Right lobe of liver (tissue), 6 donors: ENCODE results near the gene GPR183. TPM values are rescaled to one million over a fixed set of nuclear protein-coding genes. Genes with fewer than 3 reads are reported as not detected.

Experiments
- ATAC-seq, 4 donors: fragments of 200-7000 bp; cut with Tn5 transposase; one replicate each; pipeline ENCODE4 v1.9.1; 2020; ENCODE audit warnings: mild to moderate bottlenecking in 4 of 4, moderate library complexity in 4 of 4
- DNase-seq, 3 donors: peaks; one replicate each; pipeline ENCODE4 v3.0.0-alpha.2; 2020
- H3K27ac ChIP-seq, 3 donors: fragments of 200-600 bp; one replicate each; pipeline ENCODE4 v1.8.0; 2022
- H3K27me3 ChIP-seq, 2 donors: fragments of 200-600 bp; one replicate each; pipeline ENCODE4 v1.8.0; 2022
- H3K36me3 ChIP-seq, 4 donors: fragments of 200-600 bp; sonication (generic) in 1 of 4; one replicate each; pipeline versions ENCODE4 v1.5.1 to v1.8.0; 2017 to 2022; ENCODE audit warnings: control low read depth in 1 of 4
- H3K4me1 ChIP-seq, 4 donors: fragments of 200-600 bp; sonication (generic) in 1 of 4; one replicate each; pipeline versions ENCODE4 v1.5.1 to v1.8.0; 2017 to 2022; ENCODE audit warnings: control low read depth in 1 of 4
- H3K4me3 ChIP-seq, 3 donors: fragments of 200-600 bp; one replicate each; pipeline ENCODE4 v1.8.0; 2022
- H3K9me3 ChIP-seq, 4 donors: fragments of 200-600 bp; sonication (generic) in 1 of 4; one replicate each; pipeline versions ENCODE4 v1.5.1 to v1.8.0; 2017 to 2022; ENCODE audit warnings: control low read depth in 1 of 4
- POLR2A ChIP-seq: fragments of 450-650 bp; IDR thresholded peaks from one replicate; pipeline ENCODE4 v1.6.1; 2017; ENCODE audit warnings: antibody characterized with exemption, mild to moderate bottlenecking
- WGBS: methylation state at CpG from one replicate; pipeline ENCODE4 v1.1.6; 2018; ENCODE audit warnings: low coverage, low lambda C conversion rate; ENCODE audit not compliant: insufficient coverage; ENCODE audit errors: missing lambda C conversion rate; 5-methylcytosine and 5-hydroxymethylcytosine counted together
- intact Hi-C, 2 donors: fragments of 100-400 bp; cut with DNase I; formaldehyde crosslinking; loops; one replicate each; pipeline versions ENCODE4 v1.11.2 to v1.14.1; 2022
- total RNA-seq, 6 experiments: library from RNA; depleted of rRNA in 2 of 6; stranded (reverse); fragments of >200 nt in 2 of 6; fragmentation: NEBNext Ultra II Directional in 3 of 6; extraction: Animal tissue kit (Norgen Biotek cat#: 25700) in 3 of 6; gene quantifications; one replicate each; pipeline versions ENCODE4 v1.1.0 to v1.2.4, GENCODE V29; 2016 to 2023
- TF ChIP-seq, protein P1 (sequence below), 4 donors: fragments of 200-600 bp in 3 of 4; fragments of 450-650 bp in 1 of 4; IDR thresholded peaks; one replicate each; pipeline versions ENCODE4 v1.5.1 to v1.8.0; 2016 to 2022; ENCODE audit warnings: antibody characterized with exemption in 4 of 4, mild to moderate bottlenecking in 2 of 4
- donor health status: DM: no; HTN: yes; CAD: no.
- donor health status: DM: no; HTN: no; CAD: no.
- donor health status: DM: no; HTN: no; CAD: no.
- donor health status: DM: no; HTN: yes; CAD: no.
- donor health status: DM: no; HTN: yes; CAD: no.

Gene GPR183
- total RNA-seq, 6 experiments from 2014 or later, result 0.26 to 3.2 (median 1.0) TPM

DNA sequence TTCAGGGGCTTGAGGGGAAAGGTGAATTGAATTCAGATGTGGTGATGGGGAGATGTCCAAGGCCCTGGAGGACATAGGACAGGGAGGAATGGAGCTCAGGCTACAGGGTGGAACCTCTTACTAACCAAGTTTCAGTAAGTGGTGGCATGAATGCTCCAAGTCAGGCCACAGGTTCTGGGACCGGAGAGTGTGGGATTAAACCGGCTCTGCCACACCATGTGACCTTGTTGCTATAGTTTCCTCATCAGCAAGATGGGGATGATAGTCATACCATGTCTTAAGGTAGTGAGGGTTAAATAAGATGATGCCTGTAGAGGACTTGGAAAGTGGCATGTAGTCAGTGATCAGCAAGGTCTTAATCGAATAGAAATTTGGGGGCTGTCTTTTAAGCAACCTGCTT, 16.3 kb downstream of the GPR183 start:
- Histone ChIP-seq H3K4me3 (no peak overlapping the region), H3K27ac (no peak overlapping the region), H3K4me1 (peaks cover 0 to 8% (median 3%) of the 10 kb centered on the region in 4 donors), H3K9me3 (no peaks in the 10 kb centered on the region), H3K27me3 (no peaks in the 10 kb centered on the region), H3K36me3 (peaks cover 0 to 2% (median 0%) of the 10 kb centered on the region in 4 donors)
- DNase-seq (no peak), ATAC-seq (peak in 1 of 4 donors; percentile 21)
- WGBS, result 100% methylated on average over 1 of the region's 3 CpGs
- TF ChIP-seq, protein P1, sequence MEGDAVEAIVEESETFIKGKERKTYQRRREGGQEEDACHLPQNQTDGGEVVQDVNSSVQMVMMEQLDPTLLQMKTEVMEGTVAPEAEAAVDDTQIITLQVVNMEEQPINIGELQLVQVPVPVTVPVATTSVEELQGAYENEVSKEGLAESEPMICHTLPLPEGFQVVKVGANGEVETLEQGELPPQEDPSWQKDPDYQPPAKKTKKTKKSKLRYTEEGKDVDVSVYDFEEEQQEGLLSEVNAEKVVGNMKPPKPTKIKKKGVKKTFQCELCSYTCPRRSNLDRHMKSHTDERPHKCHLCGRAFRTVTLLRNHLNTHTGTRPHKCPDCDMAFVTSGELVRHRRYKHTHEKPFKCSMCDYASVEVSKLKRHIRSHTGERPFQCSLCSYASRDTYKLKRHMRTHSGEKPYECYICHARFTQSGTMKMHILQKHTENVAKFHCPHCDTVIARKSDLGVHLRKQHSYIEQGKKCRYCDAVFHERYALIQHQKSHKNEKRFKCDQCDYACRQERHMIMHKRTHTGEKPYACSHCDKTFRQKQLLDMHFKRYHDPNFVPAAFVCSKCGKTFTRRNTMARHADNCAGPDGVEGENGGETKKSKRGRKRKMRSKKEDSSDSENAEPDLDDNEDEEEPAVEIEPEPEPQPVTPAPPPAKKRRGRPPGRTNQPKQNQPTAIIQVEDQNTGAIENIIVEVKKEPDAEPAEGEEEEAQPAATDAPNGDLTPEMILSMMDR (IDR thresholded peaks at IDR 0.05), result no peak
- no peak for TF ChIP-seq POLR2A
- intact Hi-C loops, result no loop called here

DNA sequence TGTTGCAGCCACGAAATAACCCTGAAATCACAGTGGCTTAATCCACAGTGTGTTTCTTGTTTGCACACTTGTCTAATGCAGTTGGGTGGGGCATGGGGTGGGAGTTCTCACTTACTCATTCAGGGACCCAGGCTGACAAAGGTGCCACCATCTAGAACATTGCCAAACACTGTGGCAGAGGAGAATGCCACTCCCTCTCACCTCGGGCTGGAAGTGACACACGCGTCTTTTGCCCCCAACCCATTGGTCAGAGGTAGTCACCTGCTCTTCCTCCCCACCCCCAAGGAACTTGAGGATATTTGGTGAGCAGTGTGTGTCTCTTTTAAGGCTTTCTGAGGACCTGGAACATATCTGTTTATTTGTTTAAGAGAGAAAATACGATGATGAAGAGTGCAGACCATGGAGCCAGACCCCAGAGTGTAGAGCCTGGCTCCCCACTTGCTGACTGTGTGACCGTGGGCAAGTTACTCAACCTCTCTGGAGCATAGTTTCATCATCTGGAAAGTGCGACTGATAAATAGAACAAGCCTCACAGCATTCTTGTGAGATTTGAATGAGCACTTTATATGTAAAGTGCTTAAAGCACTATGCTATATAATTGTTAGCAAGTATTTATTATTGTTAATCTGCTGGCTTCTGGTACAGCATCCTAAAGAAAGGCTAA, 17.4 kb downstream of the GPR183 start:
- Histone ChIP-seq H3K36me3 (peaks cover 0 to 2% (median 0%) of the 10 kb centered on the region in 4 donors), H3K27me3 (no peaks in the 10 kb centered on the region), H3K4me1 (peaks cover 0 to 18% (median 3%) of the 10 kb centered on the region in 4 donors), H3K4me3 (no peak overlapping the region), H3K27ac (no peak overlapping the region), H3K9me3 (no peaks in the 10 kb centered on the region)
- TF ChIP-seq POLR2A, result no peak
- TF ChIP-seq, protein P1 (IDR thresholded peaks at IDR 0.05), result no peak
- DNase-seq (no peak), ATAC-seq (no peak)
- intact Hi-C loops, result no loop called here
- 81% methylated on average over 7 of the region's 7 CpGs for WGBS

DNA sequence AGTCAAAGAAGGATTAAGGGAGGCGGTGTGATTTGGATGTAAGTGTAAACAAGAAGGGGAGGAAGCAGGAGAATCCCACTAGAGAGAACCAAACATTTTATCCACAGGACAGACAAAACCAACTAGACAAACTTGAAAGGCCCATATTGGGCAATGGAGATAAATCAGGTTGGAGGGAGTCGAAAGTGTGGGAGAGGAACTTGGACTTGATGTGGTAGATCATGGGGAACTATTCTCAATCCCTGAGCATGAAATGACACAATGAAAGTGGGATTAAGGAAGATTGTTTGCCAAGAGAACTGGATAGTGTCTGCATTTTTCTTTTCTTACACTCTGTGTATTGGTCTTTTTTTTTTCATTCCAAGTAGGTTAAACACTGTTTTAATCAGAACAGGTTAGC, 17.9 kb downstream of the GPR183 start:
- intact Hi-C loops, result no loop called here
- H3K27ac ChIP-seq, result no peak overlapping the region
- H3K4me1 ChIP-seq, result peaks cover 0 to 23% (median 3%) of the 10 kb centered on the region in 4 donors
- TF ChIP-seq, protein P1 (IDR thresholded peaks at IDR 0.05), result no peak
- TF ChIP-seq POLR2A, result no peak
- no peak for ATAC-seq
- H3K27me3 ChIP-seq, result no peaks in the 10 kb centered on the region
- H3K4me3 ChIP-seq, result no peak overlapping the region
- 73% methylated on average over 2 of the region's 2 CpGs for WGBS
- H3K9me3 ChIP-seq, result no peaks in the 10 kb centered on the region
- peaks cover 0 to 2% (median 0%) of the 10 kb centered on the region in 4 donors for H3K36me3 ChIP-seq
- no peak for DNase-seq

DNA sequence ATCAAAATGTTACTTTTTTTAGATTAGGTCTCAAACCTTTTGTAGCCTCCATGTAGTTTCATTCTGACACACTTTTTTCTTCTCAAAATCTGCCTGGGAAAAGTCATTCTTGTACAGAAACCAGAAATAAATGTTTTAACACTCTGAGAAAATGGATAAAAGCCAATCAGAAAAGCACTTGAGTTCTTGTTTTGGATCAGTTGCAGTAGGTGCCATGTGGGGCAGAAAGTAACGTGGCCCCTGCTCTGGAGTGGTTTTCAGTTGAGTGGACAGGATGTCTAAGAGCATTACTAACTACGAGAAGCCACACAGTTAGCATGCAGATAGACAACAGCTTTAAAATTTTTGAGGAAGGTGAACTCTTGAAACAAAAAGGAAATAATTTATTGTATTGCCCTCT, 19.1 kb downstream of the GPR183 start:
- H3K36me3 ChIP-seq, result peaks cover 0 to 2% (median 0%) of the 10 kb centered on the region in 4 donors
- WGBS, result 44% methylated on average over 2 of the region's 2 CpGs
- H3K9me3 ChIP-seq, result no peaks in the 10 kb centered on the region
- intact Hi-C loops, result no loop called here
- DNase-seq, result no peak
- no peak for ATAC-seq
- no peak overlapping the region for H3K27ac ChIP-seq
- peaks cover 0 to 28% (median 3%) of the 10 kb centered on the region in 4 donors for H3K4me1 ChIP-seq
- no peak overlapping the region for H3K4me3 ChIP-seq
- no peaks in the 10 kb centered on the region for H3K27me3 ChIP-seq
- no peak for TF ChIP-seq POLR2A
- TF ChIP-seq, protein P1 (IDR thresholded peaks at IDR 0.05), result no peak
